Activated T-helper 9 cell treated with anti-CD3 and anti-CD28 coated beads, Interleukin-2, amount 50 U/mL, for 16 hours (primary cell): ENCODE results near the gene PARP9.
"Not testable (repeated sequence)": the region's sequence is repeated elsewhere in the genome, so short reads cannot be mapped to it uniquely, and the experiment has no call there.

Experiments used
- DNase-seq: peaks from one replicate; pipeline ENCODE4 v3.0.0-alpha.2; 2020; ENCODE audit warnings: low read depth

The PARP9 gene

DNA sequence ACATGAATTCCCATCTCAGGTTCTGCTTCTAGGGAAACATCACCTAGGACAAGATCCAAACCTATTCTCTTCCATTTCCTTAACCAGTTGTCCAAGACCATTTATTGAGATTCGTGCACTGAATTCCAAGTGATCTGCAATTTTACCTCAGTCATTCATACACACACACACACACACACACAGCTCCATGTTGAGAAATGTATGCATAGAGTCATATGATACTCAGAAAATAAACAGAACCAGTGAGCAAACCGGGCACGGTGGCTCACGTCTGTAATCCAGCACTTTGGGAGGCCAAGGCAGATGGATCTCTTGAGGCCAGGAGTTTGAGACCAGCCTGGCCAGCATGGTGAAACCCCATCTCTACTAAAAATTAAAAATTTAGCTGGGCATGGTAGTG, 43.2 kb downstream of the PARP9 start:
- DNase-seq: no peak

- DNase-seq: no peak
Measured at GRCh38 chr3:122519693-122520092, 44.4 kb downstream of the PARP9 start.

GRCh38 chr3:122516846-122517360, 47.2 kb downstream of the PARP9 start:
- no peak for DNase-seq

DNA sequence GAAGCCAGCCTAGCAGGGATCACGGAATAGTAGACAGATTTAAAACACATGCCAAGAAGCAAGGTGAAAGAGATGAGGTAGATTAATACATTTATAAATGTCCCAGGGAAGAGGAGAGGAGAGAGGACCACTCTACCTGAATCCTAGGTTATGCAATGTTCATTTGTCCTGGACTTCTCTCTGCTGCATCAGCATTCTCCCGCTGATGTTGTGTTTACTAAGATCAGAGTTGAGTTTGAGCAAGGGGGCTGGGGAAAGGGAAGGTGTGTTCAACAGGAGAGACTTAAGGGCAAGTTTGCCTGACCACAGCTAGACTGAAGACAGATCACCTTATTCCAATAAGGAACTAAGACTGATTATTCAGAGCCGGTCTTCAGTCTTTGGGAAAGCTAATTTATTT, 48.2 kb downstream of the PARP9 start:
- no peak for DNase-seq

GRCh38 chr3:122515020-122515468, 49.1 kb downstream of the PARP9 start:
- no peak for DNase-seq

DNA sequence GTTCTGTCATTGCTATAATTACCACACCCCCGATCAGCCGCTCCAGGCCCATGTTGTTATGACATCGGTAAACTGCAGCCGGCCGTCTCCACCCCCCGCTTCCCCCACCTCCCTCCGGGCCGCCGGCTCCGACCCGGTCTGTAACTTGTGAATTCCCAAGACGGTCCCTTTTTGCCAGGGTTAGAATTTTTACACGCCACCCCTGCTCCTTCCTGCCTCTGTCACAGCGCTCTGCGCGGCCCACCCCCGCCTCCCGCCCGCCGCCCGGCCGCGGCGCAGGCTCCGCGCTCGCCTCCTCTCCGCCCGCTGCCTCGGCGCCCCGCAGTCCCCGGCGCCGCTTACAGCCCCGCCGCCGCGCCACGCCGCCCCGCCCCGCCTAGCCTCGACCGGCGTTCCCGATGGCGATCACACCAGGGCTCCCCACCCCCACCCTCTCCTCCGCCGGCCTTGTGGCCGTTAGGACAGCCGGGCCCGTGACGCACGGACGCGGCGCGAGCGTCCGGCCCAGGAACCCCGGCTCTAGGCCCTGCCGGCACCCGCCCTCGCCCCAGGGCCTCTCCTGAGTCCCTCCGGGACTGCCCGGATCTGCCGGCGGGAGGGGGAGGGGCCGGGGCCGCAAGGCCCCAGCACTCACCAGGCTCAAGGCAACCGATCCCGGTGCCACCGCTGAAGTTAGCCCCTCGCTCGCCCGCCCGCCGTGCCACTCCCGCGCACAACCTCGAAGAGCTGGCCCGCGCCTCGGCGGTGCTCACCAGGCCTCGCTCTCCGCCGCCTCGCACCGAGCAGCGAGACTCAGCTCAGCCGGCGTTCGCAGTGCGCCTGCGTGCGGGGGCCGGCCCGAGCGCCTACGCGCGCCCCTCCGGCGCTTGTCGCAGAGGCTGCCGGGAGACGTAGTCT, 49.7 kb downstream of the PARP9 start, which contains the start of gene KPNA1:
Gene KPNA1, minus strand, starts transcription at position 817 of the 897 bp plus-strand sequence. CDS start 18,374 bp downstream, outside the sequence.
- peak; percentile 84 for DNase-seq

- DNase-seq: no peak
Measured at GRCh38 chr3:122513386-122514122, 50.5 kb downstream of the PARP9 start.

GRCh38 chr3:122512284-122512683, 51.8 kb downstream of the PARP9 start:
- no peak for DNase-seq

- no peak for DNase-seq
Measured at GRCh38 chr3:122510878-122511535, 53.1 kb downstream of the PARP9 start.

DNA sequence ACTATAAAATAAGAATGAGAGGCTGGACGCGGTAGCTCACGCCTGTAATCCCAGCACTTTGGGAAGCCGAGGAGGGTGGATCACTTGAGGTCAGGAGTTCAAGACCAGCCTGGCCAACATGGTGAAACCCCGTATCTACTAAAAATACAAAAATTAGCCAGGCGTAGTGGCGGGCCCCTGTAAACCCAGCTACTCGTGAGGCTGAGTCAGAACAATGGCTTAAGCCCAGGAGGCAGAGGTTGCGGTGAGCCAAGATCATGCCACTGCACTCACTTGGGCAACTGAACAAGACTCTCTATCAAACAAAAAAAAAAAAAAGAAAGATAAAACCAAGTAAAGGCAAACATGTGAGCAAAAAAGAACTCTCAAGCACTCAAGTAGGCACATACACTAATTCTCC, 55.2 kb downstream of the PARP9 start:
- not testable (repeated sequence) for DNase-seq

- DNase-seq: no peak
Measured at GRCh38 chr3:122508135-122508914, 55.8 kb downstream of the PARP9 start.

DNA sequence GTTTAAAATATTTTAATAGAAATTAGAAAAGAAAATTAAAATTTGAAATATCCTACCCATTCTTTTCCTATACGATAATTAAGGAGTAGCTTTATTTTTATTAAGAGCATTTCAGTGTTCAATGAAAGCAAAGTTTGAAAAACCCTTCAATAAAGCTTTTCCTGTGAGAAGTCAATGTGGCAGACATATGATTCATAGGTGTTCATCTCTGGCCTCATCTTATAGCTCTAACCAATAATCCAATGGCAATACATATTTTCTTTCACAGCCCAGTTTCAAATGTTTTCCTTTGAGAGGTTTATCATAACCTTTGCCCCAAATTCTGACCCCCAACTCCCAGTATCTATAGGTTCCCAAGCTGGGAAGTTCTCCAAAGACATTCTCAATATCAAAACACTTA, 57.6 kb downstream of the PARP9 start:
- DNase-seq: no peak

GRCh38 chr3:122505676-122506075, 58.4 kb downstream of the PARP9 start:
- no peak for DNase-seq

DNA sequence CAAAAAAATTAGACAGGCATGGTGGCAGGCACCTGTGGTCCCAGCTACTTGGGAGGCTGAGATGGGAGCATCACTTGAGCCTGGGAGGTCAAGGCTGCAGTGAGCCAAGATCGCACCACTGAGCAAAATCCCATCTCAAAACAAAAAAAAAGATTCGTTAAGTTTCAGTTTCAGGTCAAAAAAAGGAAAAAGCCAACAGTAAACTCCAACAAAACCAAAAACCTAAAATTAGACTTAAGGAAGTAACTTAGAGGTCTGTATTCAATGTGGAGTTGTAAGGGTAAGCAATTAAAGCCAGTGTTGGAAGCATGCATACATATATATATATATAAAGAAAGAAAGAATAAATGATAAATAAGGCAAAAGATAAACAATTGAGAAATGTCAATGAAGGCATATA, 61.2 kb downstream of the PARP9 start:
- no peak for DNase-seq

- no peak for DNase-seq
Measured at GRCh38 chr3:122502139-122502538, 62.0 kb downstream of the PARP9 start.

DNA sequence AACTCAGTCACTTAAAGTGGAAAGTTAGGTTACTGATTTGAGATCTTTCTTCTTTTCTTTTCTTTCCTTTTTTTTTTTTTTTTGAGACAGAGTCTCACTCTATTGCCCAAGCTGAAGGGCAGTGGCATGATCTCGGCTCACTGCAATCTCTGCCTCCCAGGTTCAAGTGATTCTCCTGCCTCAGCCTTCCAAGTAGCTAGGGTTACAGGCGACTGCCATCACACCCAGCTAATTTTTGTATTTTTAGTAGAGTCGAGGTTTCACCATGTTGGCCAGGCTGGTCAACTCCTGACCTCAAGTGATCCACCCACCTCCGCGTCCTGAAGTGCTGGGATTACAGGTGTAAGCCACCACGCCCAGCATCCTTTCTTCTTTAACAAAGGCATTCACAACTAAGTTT, 63.1 kb downstream of the PARP9 start:
- DNase-seq: not testable (repeated sequence)

- no peak for DNase-seq
Measured at GRCh38 chr3:122498152-122498551, 65.9 kb downstream of the PARP9 start.

DNA sequence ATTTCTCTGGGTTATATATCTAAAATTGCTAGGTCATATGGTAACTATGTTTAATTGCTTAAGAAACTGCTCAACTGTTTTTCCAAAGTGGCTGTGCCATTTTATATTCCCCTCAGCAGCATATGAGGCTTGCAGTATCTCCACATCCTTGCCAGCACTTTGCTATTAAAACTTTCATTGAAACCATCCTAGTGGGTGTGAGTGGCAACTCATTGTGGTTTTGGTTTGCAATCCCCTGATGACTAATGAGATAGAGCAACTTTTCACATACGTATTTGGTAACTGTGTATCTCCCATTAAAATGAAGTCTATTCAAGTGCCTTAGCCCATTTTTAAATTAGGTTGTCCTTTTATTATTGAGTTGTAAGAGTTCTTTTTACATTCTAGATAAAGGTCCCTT, 66.7 kb downstream of the PARP9 start:
- DNase-seq: no peak

- no peak for DNase-seq
Measured at GRCh38 chr3:122496508-122496907, 67.6 kb downstream of the PARP9 start.

DNA sequence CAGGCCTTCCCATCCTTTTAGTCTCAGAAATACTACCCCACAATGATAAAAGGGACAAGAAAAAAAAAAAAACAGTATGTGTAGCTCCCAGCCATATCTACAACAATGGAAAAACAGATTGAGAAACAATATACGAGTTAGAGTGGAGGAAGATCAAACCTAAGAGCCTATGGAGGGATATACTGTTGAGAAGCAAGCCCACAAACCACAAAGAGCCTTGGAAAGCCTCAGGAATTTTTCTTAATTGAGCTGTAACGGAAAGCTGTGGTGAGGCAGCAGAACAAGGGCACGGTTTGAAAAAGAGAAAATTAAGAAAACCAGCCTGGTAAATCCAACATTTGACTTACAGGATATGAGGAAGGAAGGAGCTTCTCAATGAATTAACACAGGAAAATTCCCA, 70.8 kb downstream of the PARP9 start:
- no peak for DNase-seq

DNA sequence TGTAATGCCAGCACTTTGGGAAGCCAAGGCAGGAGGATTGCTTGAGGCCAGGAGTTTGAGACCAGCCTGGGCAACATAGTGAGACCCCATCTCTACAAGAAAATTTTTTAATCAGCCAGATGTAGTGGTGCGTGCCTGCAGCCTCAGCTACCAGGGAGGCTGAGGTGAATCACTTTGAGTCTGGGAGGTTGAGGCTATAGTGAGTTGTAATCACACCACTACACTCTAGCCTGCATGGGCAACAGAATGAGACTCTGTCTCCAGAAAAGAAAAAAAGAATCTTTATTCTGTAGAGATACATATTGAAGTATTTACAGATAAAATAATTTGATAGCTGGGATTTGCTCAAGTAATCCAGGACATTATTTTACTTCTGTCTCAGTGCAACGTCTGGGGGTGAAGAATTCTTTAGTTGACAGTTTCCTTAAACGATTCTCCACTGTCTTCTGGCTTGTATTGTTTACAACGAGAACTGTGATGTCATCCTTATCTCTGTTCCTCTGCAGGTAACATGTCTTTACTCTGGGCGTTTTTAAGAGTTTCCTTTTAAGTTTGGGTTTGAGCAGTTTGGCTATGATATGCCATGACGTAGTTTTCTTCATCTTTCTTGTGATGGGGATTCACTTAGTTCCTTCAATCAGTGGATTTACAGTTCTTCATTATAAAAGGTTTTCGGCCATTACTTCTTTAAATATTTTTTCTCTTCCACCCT, 75.7 kb downstream of the PARP9 start:
- DNase-seq: no peak
